ENCODE measurements around the gene SCAI. TPM values are rescaled to one million over a fixed set of nuclear protein-coding genes. Genes with fewer than 3 reads are reported as not detected.

SCAI gene
- total and polyA plus RNA-seq, 2 experiments from 2014 or later, result 13.3 to 35.0 TPM

DNA sequence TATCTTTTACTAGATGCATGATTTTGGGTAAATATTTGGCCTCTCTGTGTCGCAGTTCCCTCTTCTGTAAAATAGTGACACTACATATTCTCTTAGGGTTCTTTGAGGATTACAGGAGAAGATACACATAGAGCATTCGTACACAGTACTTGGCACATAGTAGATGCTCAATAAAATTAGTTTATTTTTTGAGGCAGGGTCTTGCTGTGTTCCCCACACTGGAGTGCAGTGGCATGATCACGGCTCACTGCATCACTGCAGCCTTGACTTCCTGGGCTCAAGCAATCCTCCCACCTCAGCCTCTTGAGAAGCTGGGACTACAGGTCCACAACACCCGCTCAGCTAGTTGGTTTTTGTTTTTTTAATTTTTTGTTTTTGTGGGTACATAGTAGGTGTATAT is 1.6 kb downstream of the SCAI start (continued):
- no peak for TF ChIP-seq STAT1 (IDR thresholded peaks at IDR 0.05; ENCODE audit: unreplicated experiment)
- TF ChIP-seq POLR2AphosphoS5 (IDR thresholded peaks at IDR 0.05; ENCODE audit: low read depth), result no peak
- no peak for TF ChIP-seq EZH2 (IDR thresholded peaks at IDR 0.05; ENCODE audit: low read depth, unreplicated experiment)
- no peak for TF ChIP-seq CREB1 (CRISPR knock-in tag; IDR thresholded peaks at IDR 0.05; ENCODE audit: low read depth)
- TF ChIP-seq, protein P1, sequence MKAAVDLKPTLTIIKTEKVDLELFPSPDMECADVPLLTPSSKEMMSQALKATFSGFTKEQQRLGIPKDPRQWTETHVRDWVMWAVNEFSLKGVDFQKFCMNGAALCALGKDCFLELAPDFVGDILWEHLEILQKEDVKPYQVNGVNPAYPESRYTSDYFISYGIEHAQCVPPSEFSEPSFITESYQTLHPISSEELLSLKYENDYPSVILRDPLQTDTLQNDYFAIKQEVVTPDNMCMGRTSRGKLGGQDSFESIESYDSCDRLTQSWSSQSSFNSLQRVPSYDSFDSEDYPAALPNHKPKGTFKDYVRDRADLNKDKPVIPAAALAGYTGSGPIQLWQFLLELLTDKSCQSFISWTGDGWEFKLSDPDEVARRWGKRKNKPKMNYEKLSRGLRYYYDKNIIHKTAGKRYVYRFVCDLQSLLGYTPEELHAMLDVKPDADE (IDR thresholded peaks at IDR 0.05), result no peak
- TF ChIP-seq EZH2phosphoT487 (IDR thresholded peaks at IDR 0.05; ENCODE audit: unreplicated experiment), result no peak
- TF ChIP-seq REST (IDR thresholded peaks at IDR 0.05; ENCODE audit: unreplicated experiment), result no peak

GRCh38 chr9:125141251-125141650 is 2.1 kb downstream of the SCAI start:
- H3K4me3 ChIP-seq, result no peak overlapping the region
- H3K27me3 ChIP-seq (ENCODE audit: insufficient read depth), result no peaks in the 10 kb centered on the region
- no peak for DNase-seq (ENCODE audit: low spot score)
- Mint-ChIP-seq H3K27me3 (ENCODE audit: insufficient read depth, low read depth, poor library complexity) (peaks cover 13% of the 10 kb centered on the region), H3K36me3 (ENCODE audit: low read depth) (peaks cover 23% of the 10 kb centered on the region), H3K27ac (no peak overlapping the region), H3K4me1 (peaks cover 11% of the 10 kb centered on the region), H3K9me3 (no peaks in the 10 kb centered on the region), H3K4me3 (no peak overlapping the region)
- no peak overlapping the region for H2AFZ ChIP-seq
- H3K27ac ChIP-seq (ENCODE audit: low read depth), result no peak overlapping the region
- H4K20me1 ChIP-seq (replicated peaks; ENCODE audit: insufficient read depth), result no peaks in the 10 kb centered on the region; the same call in 1 of the 2 replicates
- no peak for ATAC-seq
- H3K4me1 ChIP-seq (ENCODE audit: insufficient read depth), result peaks cover 12% of the 10 kb centered on the region; the same call in 1 of the 2 replicates
- no peaks in the 10 kb centered on the region for H3K9me2 ChIP-seq (ENCODE audit: insufficient read depth)
- H3K4me2 ChIP-seq, result no peak overlapping the region
- no peaks in the 10 kb centered on the region for H3F3A ChIP-seq (replicated peaks; ENCODE audit: low read depth)
- H3K79me2 ChIP-seq (replicated peaks; ENCODE audit: insufficient read depth), result peaks cover 61% of the 10 kb centered on the region
- TF ChIP-seq REST (IDR thresholded peaks at IDR 0.05; ENCODE audit: unreplicated experiment), result no peak
- no peak for TF ChIP-seq ZNF114 (CRISPR knock-in tag; IDR thresholded peaks at IDR 0.05)
- no peak for TF ChIP-seq NANOG (IDR thresholded peaks at IDR 0.05; ENCODE audit: borderline replicate concordance)
- H3K36me3 ChIP-seq (ENCODE audit: insufficient read depth), result no peaks in the 10 kb centered on the region
